KMS-11 (cell line): Measurements from ENCODE around the gene IL33.

Experiments used
- H2AFZ ChIP-seq: fragments of 200-600 bp; sonication (generic); 2 replicates; pipeline ENCODE4 v1.6.1; 2016; ENCODE audit warnings: antibody characterized with exemption, mixed run types, low read depth
- H3K27ac ChIP-seq: fragments of 200-600 bp; sonication (generic); 2 replicates; pipeline ENCODE4 v1.6.1; 2016; ENCODE audit warnings: mild to moderate bottlenecking, mixed run types
- H3K27me3 ChIP-seq: fragments of 200-600 bp; sonication (generic); 2 replicates; pipeline ENCODE4 v1.6.1; 2017; ENCODE audit warnings: mild to moderate bottlenecking, low read depth, mixed run types, moderate library complexity; ENCODE audit not compliant: insufficient read depth
- H3K36me3 ChIP-seq: fragments of 200-600 bp; sonication (generic); 2 replicates; pipeline ENCODE4 v1.6.1; 2017; ENCODE audit warnings: mild to moderate bottlenecking, mixed run types; ENCODE audit not compliant: insufficient read depth
- H3K4me1 ChIP-seq: fragments of 200-600 bp; sonication (generic); 2 replicates; pipeline ENCODE4 v1.6.1; 2016; ENCODE audit warnings: mild to moderate bottlenecking, low read depth, mixed run types; ENCODE audit not compliant: poor library complexity, severe bottlenecking
- H3K4me2 ChIP-seq: fragments of 200-600 bp; sonication (generic); 2 replicates; pipeline ENCODE4 v1.7.0; 2016; ENCODE audit warnings: mild to moderate bottlenecking, mixed run types
- H3K4me3 ChIP-seq: fragments of 200-600 bp; sonication (generic); IDR thresholded peaks from 2 replicates; pipeline ENCODE4 v1.6.1; 2017; ENCODE audit warnings: low read depth, low read length, mixed read lengths; ENCODE audit not compliant: insufficient read depth
- H3K79me2 ChIP-seq: fragments of 200-600 bp; sonication (generic); 2 replicates; pipeline ENCODE4 v1.6.1; 2016; ENCODE audit warnings: low read depth, mixed run types; ENCODE audit not compliant: insufficient read depth
- H3K9ac ChIP-seq: fragments of 200-600 bp; sonication (generic); 2 replicates; pipeline ENCODE4 v1.6.1; 2016; ENCODE audit warnings: mild to moderate bottlenecking, mixed run types
- H4K20me1 ChIP-seq: fragments of 200-600 bp; sonication (generic); 2 replicates; pipeline ENCODE4 v1.6.1; 2016; ENCODE audit warnings: mild to moderate bottlenecking, mixed run types; ENCODE audit not compliant: insufficient read depth
- TF ChIP-seq, protein P1 (sequence below): fragments of 200-600 bp; sonication (generic); conservative IDR thresholded peaks from 2 replicates; pipeline ENCODE4 v1.6.1; 2017; ENCODE audit warnings: low read depth, mild to moderate bottlenecking, antibody characterized with exemption, low read length, moderate library complexity, mixed read lengths

The IL33 gene

DNA sequence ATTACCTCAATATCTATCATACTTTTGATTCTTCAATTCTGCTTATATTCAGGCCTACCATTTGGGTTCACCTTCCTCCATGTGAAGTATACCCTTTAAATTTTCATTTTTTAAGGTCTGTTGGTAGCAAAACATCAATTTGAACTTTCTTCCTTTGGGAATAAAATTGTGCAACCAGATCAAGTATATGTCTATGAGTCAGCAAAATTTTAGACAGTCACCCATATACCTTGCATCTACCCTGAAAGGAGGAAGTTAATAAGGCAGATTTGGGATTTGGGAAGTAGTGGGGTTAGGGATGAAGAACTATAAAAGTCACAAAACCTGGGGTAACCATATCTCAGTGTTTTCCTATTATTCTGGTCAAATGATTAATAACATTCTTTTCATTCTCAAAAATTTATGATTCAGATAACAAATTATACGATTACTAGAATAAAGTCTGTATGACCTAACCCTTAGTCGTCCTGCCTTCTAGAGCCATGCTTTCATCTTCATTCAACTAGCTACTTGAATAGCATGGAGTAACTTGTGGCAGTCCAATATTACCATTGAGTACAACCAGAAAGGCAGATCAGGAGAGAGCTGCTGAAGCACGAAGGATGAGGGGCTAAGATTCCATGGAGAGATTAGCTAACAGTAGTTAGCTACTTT, 2.8 kb upstream of the IL33 start:
- H2AFZ ChIP-seq = no peak overlapping the region
- no peaks in the 10 kb centered on the region for H3K27me3 ChIP-seq
- no peaks in the 10 kb centered on the region for H3K36me3 ChIP-seq
- H3K27ac ChIP-seq = no peak overlapping the region
- H4K20me1 ChIP-seq = no peaks in the 10 kb centered on the region
- H3K4me2 ChIP-seq = no peak overlapping the region
- H3K4me1 ChIP-seq = no peaks in the 10 kb centered on the region
- TF ChIP-seq, protein P1, sequence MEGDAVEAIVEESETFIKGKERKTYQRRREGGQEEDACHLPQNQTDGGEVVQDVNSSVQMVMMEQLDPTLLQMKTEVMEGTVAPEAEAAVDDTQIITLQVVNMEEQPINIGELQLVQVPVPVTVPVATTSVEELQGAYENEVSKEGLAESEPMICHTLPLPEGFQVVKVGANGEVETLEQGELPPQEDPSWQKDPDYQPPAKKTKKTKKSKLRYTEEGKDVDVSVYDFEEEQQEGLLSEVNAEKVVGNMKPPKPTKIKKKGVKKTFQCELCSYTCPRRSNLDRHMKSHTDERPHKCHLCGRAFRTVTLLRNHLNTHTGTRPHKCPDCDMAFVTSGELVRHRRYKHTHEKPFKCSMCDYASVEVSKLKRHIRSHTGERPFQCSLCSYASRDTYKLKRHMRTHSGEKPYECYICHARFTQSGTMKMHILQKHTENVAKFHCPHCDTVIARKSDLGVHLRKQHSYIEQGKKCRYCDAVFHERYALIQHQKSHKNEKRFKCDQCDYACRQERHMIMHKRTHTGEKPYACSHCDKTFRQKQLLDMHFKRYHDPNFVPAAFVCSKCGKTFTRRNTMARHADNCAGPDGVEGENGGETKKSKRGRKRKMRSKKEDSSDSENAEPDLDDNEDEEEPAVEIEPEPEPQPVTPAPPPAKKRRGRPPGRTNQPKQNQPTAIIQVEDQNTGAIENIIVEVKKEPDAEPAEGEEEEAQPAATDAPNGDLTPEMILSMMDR = no peak
- H3K4me3 ChIP-seq = no peak overlapping the region
- H3K79me2 ChIP-seq = no peaks in the 10 kb centered on the region
- H3K9ac ChIP-seq = no peak overlapping the region

DNA sequence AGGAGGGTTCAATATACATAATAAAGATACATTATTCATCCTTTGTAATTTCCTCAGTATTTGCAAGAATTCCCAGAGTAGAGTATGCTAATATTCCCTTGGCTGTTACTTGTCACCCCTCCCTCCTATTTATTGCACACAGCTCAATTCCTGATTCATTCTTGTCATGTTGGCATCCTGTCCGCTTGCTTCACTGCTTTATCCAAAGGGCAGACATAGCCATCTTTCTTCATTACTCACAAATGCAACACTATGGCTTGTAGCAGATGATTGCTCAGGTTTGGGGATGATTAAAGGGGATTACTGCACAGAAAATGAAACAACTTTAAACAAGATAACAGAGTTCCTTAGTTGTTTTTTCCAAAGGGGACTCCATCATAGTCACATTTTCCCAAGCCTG, 1.2 kb upstream of the IL33 start:
- Histone ChIP-seq H3K27ac (no peak overlapping the region), H3K79me2 (no peaks in the 10 kb centered on the region), H3K27me3 (no peaks in the 10 kb centered on the region), H3K9ac (no peak overlapping the region), H2AFZ (no peak overlapping the region), H4K20me1 (no peaks in the 10 kb centered on the region), H3K4me3 (no peak overlapping the region), H3K36me3 (no peaks in the 10 kb centered on the region), H3K4me2 (no peak overlapping the region), H3K4me1 (no peaks in the 10 kb centered on the region)
- TF ChIP-seq, protein P1 = no peak

DNA sequence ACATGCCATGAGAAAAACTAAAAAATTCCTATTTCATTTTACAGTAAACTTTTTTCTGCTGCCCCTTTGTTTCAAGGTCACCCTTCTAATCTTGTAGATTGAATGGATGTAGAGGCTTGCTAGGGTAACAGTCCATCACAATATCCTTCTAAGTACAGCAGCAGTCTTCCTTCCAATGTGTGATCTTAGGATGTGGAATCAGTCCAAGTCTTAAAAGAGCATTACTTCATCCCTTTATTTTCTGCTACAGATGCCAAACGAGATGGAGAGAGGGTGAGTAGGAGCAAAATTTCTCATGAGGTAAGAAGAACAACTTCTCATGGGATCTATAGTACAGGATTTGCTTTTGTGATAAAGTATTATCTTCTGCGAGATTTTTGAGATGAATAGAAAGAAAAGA, 704 bp upstream of the IL33 start:
- Histone ChIP-seq H2AFZ (no peak overlapping the region), H3K79me2 (no peaks in the 10 kb centered on the region), H3K4me1 (no peaks in the 10 kb centered on the region), H4K20me1 (no peaks in the 10 kb centered on the region), H3K36me3 (no peaks in the 10 kb centered on the region), H3K27ac (no peak overlapping the region), H3K9ac (no peak overlapping the region), H3K27me3 (no peaks in the 10 kb centered on the region), H3K4me2 (no peak overlapping the region), H3K4me3 (no peak overlapping the region)
- TF ChIP-seq, protein P1 = no peak

DNA sequence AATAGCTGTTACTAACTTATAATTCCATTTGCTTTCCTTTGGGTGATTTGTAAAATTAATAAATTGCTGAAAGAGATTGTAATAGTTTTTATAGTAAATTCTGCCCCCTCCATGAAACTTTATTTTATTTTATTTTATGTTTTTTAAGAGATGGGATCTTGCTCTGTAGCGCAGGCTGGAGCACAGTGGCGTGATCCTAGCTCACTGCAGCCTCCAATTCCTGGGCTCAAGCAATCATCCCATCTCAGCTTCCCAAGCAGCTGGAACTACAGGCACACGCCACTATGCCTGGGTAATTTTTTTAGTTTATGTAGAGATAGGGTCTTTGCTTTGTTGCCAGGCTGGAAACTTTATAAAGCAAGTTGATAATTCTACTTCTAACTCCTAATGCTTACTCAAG, 395 bp downstream of the IL33 start:
- Histone ChIP-seq H4K20me1 (no peaks in the 10 kb centered on the region), H3K79me2 (no peaks in the 10 kb centered on the region), H3K9ac (no peak overlapping the region), H3K27ac (no peak overlapping the region), H3K4me1 (no peaks in the 10 kb centered on the region), H3K36me3 (no peaks in the 10 kb centered on the region), H3K4me3 (no peak overlapping the region), H2AFZ (no peak overlapping the region), H3K27me3 (no peaks in the 10 kb centered on the region), H3K4me2 (no peak overlapping the region)
- TF ChIP-seq, protein P1 = no peak
